HepG2 (cell line): ENCODE results near the gene BTN1A1. TPM values are rescaled to one million over a fixed set of nuclear protein-coding genes. Genes with fewer than 3 reads are reported as not detected.

Source experiments
- FLYWCH1 ChIP-seq: sonication (generic); formaldehyde crosslinking; IDR thresholded peaks from 2 replicates; pipeline ENCODE4 v1.8.1; 2023; ENCODE audit warnings: mild to moderate bottlenecking, missing genetic modification reagents
- HMG20B ChIP-seq: conservative IDR thresholded peaks from 2 replicates; pipeline ENCODE4 v1.6.1; 2016; ENCODE audit warnings: missing genetic modification reagents, missing compliant biosample characterization
- JUNB ChIP-seq: sonication (generic); formaldehyde crosslinking; IDR thresholded peaks from 2 replicates; pipeline ENCODE4 v1.8.0; 2022; ENCODE audit warnings: missing genetic modification reagents, mild to moderate bottlenecking, borderline replicate concordance
- MXD4 ChIP-seq: IDR thresholded peaks from 2 replicates; pipeline ENCODE4 v1.6.1; 2016; ENCODE audit warnings: mild to moderate bottlenecking, missing biosample characterization, missing genetic modification reagents
- NCOA2 ChIP-seq: sonication (generic); formaldehyde crosslinking; IDR thresholded peaks from 2 replicates; pipeline ENCODE4 v1.8.0; 2022; ENCODE audit warnings: inconsistent platforms
- NFKBIZ ChIP-seq: IDR thresholded peaks from 2 replicates; pipeline ENCODE4 v1.6.1; 2018; ENCODE audit warnings: missing genetic modification reagents, missing compliant biosample characterization
- NR3C1 ChIP-seq: sonication (generic); formaldehyde crosslinking; IDR thresholded peaks from 2 replicates; pipeline ENCODE4 v1.4.0; 2020; ENCODE audit warnings: missing genetic modification reagents
- PHB2 ChIP-seq: fragments of 450-650 bp; IDR thresholded peaks from 2 replicates; pipeline ENCODE4 v1.6.1; 2018; ENCODE audit not compliant: partially characterized antibody
- RXRB ChIP-seq: IDR thresholded peaks from 2 replicates; pipeline ENCODE4 v1.6.1; 2016; ENCODE audit warnings: borderline replicate concordance, missing genetic modification reagents, missing compliant biosample characterization
- SMAD9 ChIP-seq: sonication (generic); formaldehyde crosslinking; IDR thresholded peaks from 2 replicates; pipeline ENCODE4 v1.5.1; 2020; ENCODE audit warnings: mild to moderate bottlenecking, missing genetic modification reagents
- STAT5B ChIP-seq: sonication (generic); formaldehyde crosslinking; IDR thresholded peaks from 2 replicates; pipeline ENCODE4 v1.4.0; 2020; ENCODE audit warnings: missing genetic modification reagents
- ZNF292 ChIP-seq: sonication (generic); formaldehyde crosslinking; IDR thresholded peaks from 2 replicates; pipeline ENCODE4 v1.8.1; 2022; ENCODE audit warnings: mild to moderate bottlenecking, low read depth, missing genetic modification reagents, borderline replicate concordance
- ZNF317 ChIP-seq: sonication (generic); formaldehyde crosslinking; IDR thresholded peaks from 2 replicates; pipeline ENCODE4 v1.5.0; 2020; ENCODE audit warnings: mild to moderate bottlenecking, missing genetic modification reagents
- ZNF547 ChIP-seq: sonication (generic); formaldehyde crosslinking; IDR thresholded peaks from 2 replicates; pipeline ENCODE4 v1.5.1; 2020; ENCODE audit warnings: mild to moderate bottlenecking, missing genetic modification reagents
- ZNF619 ChIP-seq: sonication (generic); formaldehyde crosslinking; IDR thresholded peaks from 2 replicates; pipeline ENCODE4 v1.4.0; 2020; ENCODE audit warnings: mild to moderate bottlenecking, missing genetic modification reagents
- ZNF713 ChIP-seq: sonication (generic); formaldehyde crosslinking; IDR thresholded peaks from 2 replicates; pipeline ENCODE4 v1.4.0; 2020; ENCODE audit warnings: mild to moderate bottlenecking, missing genetic modification reagents
- ZNF773 ChIP-seq: sonication (generic); formaldehyde crosslinking; IDR thresholded peaks from 2 replicates; pipeline ENCODE4 v1.4.0; 2020; ENCODE audit warnings: missing genetic modification reagents, borderline replicate concordance
- ZSCAN9 ChIP-seq: IDR thresholded peaks from 2 replicates; pipeline ENCODE4 v1.6.1; 2016; ENCODE audit warnings: borderline replicate concordance
- polyA plus RNA-seq, 8 experiments: library from polyadenylated mRNA; depleted of rRNA in 3 of 8; stranded (reverse) in 7 of 8; unstranded in 1 of 8; fragments of >200 nt; fragmentation: Illumina TruSeq in 4 of 8; extraction: Trizol in 4 of 8; gene quantifications; 2 replicates each; pipeline versions ENCODE4 v1.2.1 to v1.2.3, GENCODE V29; 2011 to 2016; ENCODE audit warnings: low read depth in 4 of 8, missing spikeins in 1 of 8, mixed read lengths in 1 of 8; ENCODE audit not compliant: insufficient read depth in 1 of 8
- total RNA-seq, 5 experiments: library from RNA; depleted of rRNA; stranded (reverse); fragments of >200 nt; fragmentation: Illumina TruSeq; extraction: Trizol; gene quantifications; 2 replicates each; pipeline ENCODE4 v1.2.3, GENCODE V29; 2016; ENCODE audit warnings: low read depth in 1 of 5
- TF ChIP-seq, protein P1 (sequence below): sonication (generic); formaldehyde crosslinking; IDR thresholded peaks from 2 replicates; pipeline ENCODE4 v1.4.0; 2020; ENCODE audit warnings: missing genetic modification reagents, borderline replicate concordance
- TF ChIP-seq, protein P2 (sequence below): sonication (generic); formaldehyde crosslinking; conservative IDR thresholded peaks from 2 replicates; pipeline ENCODE4 v1.4.0; 2020; ENCODE audit warnings: missing genetic modification reagents
- TF ChIP-seq, protein P3 (sequence below): sonication (generic); formaldehyde crosslinking; IDR thresholded peaks from 2 replicates; pipeline ENCODE4 v1.4.0; 2020; ENCODE audit warnings: low read depth, mild to moderate bottlenecking, missing genetic modification reagents
- TF ChIP-seq, protein P4 (sequence below): sonication (generic); formaldehyde crosslinking; IDR thresholded peaks from 2 replicates; pipeline ENCODE4 v1.5.0; 2020; ENCODE audit warnings: missing genetic modification reagents
- TF ChIP-seq, protein P5 (sequence below): sonication (generic); formaldehyde crosslinking; IDR thresholded peaks from 2 replicates; pipeline ENCODE4 v1.4.0; 2020; ENCODE audit warnings: missing genetic modification reagents; ENCODE audit errors: not compliant biosample characterization

BTN1A1 gene
- total and polyA plus RNA-seq, 2 of the 13 experiments (the other 11 are each of a cell fraction or from before 2014, with no cell fraction given): 0.04 TPM; not detected in 1

DNA sequence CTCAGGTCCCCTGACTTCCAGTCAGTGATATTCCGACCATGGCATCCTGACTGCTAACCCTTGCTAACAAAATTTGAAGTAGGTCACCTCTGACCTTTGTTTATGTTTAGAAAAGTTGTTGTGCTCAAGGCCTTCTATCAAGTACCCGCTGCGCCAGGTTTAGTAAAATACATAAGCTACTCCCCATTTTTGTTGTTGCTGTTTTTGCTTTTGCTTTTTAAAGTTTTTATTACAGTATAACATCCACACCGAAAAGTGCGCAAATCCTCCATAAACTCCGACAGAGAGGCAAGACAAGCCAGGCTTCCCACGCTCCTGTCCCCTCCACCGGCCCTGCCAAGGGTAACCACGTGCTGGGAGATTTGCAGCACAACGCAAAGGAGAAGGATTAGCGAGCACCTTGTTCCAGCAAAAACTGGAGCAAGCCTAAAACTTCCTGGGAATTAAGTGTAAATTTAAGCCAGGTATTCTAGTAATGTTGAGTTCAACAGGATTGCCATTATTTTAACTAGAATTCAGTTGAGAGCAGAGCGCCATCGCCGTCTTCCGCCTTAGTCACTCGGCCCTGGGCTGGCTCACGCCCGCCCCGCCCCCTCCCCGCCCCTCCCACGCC lies 20.2 kb downstream of the BTN1A1 start (continued):
- TF ChIP-seq, protein P1, sequence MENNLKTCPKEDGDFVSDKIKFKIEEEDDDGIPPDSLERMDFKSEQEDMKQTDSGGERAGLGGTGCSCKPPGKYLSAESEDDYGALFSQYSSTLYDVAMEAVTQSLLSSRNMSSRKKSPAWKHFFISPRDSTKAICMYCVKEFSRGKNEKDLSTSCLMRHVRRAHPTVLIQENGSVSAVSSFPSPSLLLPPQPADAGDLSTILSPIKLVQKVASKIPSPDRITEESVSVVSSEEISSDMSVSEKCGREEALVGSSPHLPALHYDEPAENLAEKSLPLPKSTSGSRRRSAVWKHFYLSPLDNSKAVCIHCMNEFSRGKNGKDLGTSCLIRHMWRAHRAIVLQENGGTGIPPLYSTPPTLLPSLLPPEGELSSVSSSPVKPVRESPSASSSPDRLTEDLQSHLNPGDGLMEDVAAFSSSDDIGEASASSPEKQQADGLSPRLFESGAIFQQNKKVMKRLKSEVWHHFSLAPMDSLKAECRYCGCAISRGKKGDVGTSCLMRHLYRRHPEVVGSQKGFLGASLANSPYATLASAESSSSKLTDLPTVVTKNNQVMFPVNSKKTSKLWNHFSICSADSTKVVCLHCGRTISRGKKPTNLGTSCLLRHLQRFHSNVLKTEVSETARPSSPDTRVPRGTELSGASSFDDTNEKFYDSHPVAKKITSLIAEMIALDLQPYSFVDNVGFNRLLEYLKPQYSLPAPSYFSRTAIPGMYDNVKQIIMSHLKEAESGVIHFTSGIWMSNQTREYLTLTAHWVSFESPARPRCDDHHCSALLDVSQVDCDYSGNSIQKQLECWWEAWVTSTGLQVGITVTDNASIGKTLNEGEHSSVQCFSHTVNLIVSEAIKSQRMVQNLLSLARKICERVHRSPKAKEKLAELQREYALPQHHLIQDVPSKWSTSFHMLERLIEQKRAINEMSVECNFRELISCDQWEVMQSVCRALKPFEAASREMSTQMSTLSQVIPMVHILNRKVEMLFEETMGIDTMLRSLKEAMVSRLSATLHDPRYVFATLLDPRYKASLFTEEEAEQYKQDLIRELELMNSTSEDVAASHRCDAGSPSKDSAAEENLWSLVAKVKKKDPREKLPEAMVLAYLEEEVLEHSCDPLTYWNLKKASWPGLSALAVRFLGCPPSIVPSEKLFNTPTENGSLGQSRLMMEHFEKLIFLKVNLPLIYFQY: peak; percentile 78; the same call in 1 of the 2 replicates
- TF ChIP-seq STAT5B (CRISPR knock-in tag) (peak; percentile 45; the same call in 1 of the 2 replicates), NFKBIZ (CRISPR knock-in tag) (0 out of 2 replicates have a peak, but pooled peaks have one; percentile 52), FLYWCH1 (CRISPR knock-in tag) (no peak), ZNF292 (CRISPR knock-in tag) (no peak), ZNF619 (CRISPR knock-in tag) (0 out of 2 replicates have a peak, but pooled peaks have one; percentile 51), PHB2 (no peak), NR3C1 (no peak), RXRB (CRISPR knock-in tag) (peak; percentile 37; the same call in 1 of the 2 replicates), ZNF713 (CRISPR knock-in tag) (no peak), ZSCAN9 (CRISPR knock-in tag) (peak; percentile 89), ZNF317 (CRISPR knock-in tag) (0 out of 2 replicates have a peak, but pooled peaks have one; percentile 52), ZNF547 (CRISPR knock-in tag) (peak; percentile 71; the same call in 1 of the 2 replicates), ZNF773 (peak; percentile 36; the same call in 1 of the 2 replicates), NCOA2 (0 out of 2 replicates have a peak, but pooled peaks have one; percentile 32), SMAD9 (CRISPR knock-in tag) (peak; percentile 58; the same call in 1 of the 2 replicates), HMG20B (CRISPR knock-in tag) (no peak), JUNB (CRISPR knock-in tag) (no peak), MXD4 (peak; percentile 71; the same call in 1 of the 2 replicates)
- TF ChIP-seq, protein P2, sequence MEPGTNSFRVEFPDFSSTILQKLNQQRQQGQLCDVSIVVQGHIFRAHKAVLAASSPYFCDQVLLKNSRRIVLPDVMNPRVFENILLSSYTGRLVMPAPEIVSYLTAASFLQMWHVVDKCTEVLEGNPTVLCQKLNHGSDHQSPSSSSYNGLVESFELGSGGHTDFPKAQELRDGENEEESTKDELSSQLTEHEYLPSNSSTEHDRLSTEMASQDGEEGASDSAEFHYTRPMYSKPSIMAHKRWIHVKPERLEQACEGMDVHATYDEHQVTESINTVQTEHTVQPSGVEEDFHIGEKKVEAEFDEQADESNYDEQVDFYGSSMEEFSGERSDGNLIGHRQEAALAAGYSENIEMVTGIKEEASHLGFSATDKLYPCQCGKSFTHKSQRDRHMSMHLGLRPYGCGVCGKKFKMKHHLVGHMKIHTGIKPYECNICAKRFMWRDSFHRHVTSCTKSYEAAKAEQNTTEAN (CRISPR knock-in tag): peak; percentile 26; the same call in 1 of the 2 replicates
- TF ChIP-seq, protein P3, sequence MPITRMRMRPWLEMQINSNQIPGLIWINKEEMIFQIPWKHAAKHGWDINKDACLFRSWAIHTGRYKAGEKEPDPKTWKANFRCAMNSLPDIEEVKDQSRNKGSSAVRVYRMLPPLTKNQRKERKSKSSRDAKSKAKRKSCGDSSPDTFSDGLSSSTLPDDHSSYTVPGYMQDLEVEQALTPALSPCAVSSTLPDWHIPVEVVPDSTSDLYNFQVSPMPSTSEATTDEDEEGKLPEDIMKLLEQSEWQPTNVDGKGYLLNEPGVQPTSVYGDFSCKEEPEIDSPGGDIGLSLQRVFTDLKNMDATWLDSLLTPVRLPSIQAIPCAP (CRISPR knock-in tag): no peak
- TF ChIP-seq, protein P4, sequence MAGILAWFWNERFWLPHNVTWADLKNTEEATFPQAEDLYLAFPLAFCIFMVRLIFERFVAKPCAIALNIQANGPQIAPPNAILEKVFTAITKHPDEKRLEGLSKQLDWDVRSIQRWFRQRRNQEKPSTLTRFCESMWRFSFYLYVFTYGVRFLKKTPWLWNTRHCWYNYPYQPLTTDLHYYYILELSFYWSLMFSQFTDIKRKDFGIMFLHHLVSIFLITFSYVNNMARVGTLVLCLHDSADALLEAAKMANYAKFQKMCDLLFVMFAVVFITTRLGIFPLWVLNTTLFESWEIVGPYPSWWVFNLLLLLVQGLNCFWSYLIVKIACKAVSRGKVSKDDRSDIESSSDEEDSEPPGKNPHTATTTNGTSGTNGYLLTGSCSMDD: no peak
- TF ChIP-seq, protein P5, sequence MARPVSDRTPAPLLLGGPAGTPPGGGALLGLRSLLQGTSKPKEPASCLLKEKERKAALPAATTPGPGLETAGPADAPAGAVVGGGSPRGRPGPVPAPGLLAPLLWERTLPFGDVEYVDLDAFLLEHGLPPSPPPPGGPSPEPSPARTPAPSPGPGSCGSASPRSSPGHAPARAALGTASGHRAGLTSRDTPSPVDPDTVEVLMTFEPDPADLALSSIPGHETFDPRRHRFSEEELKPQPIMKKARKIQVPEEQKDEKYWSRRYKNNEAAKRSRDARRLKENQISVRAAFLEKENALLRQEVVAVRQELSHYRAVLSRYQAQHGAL: no peak
